B cell (primary cell): ENCODE results near the gene VENTX.

Experiments used
- CTCF ChIP-seq: fragments of 200-600 bp; IDR thresholded peaks from one replicate; pipeline ENCODE4 v1.8.0; 2022; ENCODE audit warnings: antibody characterized with exemption, mild to moderate bottlenecking
- EZH2 ChIP-seq: IDR thresholded peaks from 2 replicates; pipeline ENCODE4 v1.6.1; 2012; ENCODE audit warnings: borderline replicate concordance, low read depth, mild to moderate bottlenecking, moderate library complexity, low read length; ENCODE audit not compliant: insufficient read depth, poor library complexity, severe bottlenecking

- TF ChIP-seq EZH2: no peak
- no peak for TF ChIP-seq CTCF
These were observed 16.3 kb upstream of the VENTX start for GRCh38 chr10:133221331-133221730.
